Measurements from ENCODE around the gene GNL2. TPM values are rescaled to one million over a fixed set of nuclear protein-coding genes. Genes with fewer than 3 reads are reported as not detected.
A peak's percentile ranks its signal among the peaks of the same experiment; 100 is the strongest.

GNL2 gene
- total and polyA plus RNA-seq, 9 of the 15 experiments (the other 6 are each of a cell fraction or from before 2014, with no cell fraction given), result 156 to 371 (median 263) TPM

DNA sequence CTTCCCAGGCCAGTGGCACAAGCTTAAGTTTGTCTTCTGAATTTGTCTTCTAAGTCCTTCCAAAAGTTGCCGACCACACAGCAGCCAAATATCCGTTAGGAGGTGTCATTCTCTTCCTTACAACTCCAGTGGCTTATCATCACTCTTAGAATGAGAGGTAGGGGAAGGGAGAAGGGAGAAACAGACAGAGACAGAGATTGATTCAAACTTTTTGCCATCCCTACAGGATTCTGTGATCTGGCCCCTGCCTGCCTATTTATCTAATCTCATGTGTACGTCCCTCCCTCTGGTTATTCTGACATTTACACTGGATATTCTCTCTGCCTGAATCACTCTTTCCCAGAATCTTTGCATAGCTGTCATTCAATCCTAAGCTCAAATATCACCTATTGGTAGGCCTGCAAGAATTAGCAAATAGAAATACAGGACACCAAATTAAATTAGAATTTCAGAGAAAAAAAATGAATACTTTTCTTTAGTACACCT lies 488 bp upstream of the GNL2 start (continued):
- TF ChIP-seq RNF2 (IDR thresholded peaks at IDR 0.05) (no peak), GTF2E2 (tag; IDR thresholded peaks at IDR 0.05) (no peak), NR2C2 (CRISPR knock-in tag; IDR thresholded peaks at IDR 0.05) (no peak), NR2C2 (tag; IDR thresholded peaks at IDR 0.05) (0 out of 2 replicates have a peak, but pooled peaks have one; percentile 4), ZNF263 (CRISPR knock-in tag; IDR thresholded peaks at IDR 0.05; ENCODE audit: borderline replicate concordance) (no peak), NRF1 (conservative IDR thresholded peaks at IDR 0.05 in 1 of 2, IDR thresholded peaks at IDR 0.05 in 1 of 2) (peak in 1 of 2 experiments; percentile 44; a peak in 3 of 4 replicates), POLR2B (IDR thresholded peaks at IDR 0.05; ENCODE audit: low read depth, partially characterized antibody) (no peak), SMC3 (conservative IDR thresholded peaks at IDR 0.05; ENCODE audit: insufficient read depth, low read depth, low read length) (0 out of 2 replicates have a peak, but pooled peaks have one; percentile 4), RCOR1 (IDR thresholded peaks at IDR 0.05; ENCODE audit: borderline replicate concordance in 1 of 2, low read depth in 2 of 2, low read length in 2 of 2) (0 out of 4 replicates have a peak, but pooled peaks of 1 of the 2 experiments have one; percentile 2), ESRRA (IDR thresholded peaks at IDR 0.05; ENCODE audit: borderline replicate concordance, low read depth) (0 out of 2 replicates have a peak, but pooled peaks have one; percentile 3), GABPA (tag; conservative IDR thresholded peaks at IDR 0.05; ENCODE audit: low read depth) (0 out of 2 replicates have a peak, but pooled peaks have one; percentile 73)
- TF ChIP-seq, protein P1, sequence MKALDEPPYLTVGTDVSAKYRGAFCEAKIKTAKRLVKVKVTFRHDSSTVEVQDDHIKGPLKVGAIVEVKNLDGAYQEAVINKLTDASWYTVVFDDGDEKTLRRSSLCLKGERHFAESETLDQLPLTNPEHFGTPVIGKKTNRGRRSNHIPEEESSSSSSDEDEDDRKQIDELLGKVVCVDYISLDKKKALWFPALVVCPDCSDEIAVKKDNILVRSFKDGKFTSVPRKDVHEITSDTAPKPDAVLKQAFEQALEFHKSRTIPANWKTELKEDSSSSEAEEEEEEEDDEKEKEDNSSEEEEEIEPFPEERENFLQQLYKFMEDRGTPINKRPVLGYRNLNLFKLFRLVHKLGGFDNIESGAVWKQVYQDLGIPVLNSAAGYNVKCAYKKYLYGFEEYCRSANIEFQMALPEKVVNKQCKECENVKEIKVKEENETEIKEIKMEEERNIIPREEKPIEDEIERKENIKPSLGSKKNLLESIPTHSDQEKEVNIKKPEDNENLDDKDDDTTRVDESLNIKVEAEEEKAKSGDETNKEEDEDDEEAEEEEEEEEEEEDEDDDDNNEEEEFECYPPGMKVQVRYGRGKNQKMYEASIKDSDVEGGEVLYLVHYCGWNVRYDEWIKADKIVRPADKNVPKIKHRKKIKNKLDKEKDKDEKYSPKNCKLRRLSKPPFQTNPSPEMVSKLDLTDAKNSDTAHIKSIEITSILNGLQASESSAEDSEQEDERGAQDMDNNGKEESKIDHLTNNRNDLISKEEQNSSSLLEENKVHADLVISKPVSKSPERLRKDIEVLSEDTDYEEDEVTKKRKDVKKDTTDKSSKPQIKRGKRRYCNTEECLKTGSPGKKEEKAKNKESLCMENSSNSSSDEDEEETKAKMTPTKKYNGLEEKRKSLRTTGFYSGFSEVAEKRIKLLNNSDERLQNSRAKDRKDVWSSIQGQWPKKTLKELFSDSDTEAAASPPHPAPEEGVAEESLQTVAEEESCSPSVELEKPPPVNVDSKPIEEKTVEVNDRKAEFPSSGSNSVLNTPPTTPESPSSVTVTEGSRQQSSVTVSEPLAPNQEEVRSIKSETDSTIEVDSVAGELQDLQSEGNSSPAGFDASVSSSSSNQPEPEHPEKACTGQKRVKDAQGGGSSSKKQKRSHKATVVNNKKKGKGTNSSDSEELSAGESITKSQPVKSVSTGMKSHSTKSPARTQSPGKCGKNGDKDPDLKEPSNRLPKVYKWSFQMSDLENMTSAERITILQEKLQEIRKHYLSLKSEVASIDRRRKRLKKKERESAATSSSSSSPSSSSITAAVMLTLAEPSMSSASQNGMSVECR (CRISPR knock-in tag; IDR thresholded peaks at IDR 0.05), result no peak
- TF ChIP-seq, protein P2, sequence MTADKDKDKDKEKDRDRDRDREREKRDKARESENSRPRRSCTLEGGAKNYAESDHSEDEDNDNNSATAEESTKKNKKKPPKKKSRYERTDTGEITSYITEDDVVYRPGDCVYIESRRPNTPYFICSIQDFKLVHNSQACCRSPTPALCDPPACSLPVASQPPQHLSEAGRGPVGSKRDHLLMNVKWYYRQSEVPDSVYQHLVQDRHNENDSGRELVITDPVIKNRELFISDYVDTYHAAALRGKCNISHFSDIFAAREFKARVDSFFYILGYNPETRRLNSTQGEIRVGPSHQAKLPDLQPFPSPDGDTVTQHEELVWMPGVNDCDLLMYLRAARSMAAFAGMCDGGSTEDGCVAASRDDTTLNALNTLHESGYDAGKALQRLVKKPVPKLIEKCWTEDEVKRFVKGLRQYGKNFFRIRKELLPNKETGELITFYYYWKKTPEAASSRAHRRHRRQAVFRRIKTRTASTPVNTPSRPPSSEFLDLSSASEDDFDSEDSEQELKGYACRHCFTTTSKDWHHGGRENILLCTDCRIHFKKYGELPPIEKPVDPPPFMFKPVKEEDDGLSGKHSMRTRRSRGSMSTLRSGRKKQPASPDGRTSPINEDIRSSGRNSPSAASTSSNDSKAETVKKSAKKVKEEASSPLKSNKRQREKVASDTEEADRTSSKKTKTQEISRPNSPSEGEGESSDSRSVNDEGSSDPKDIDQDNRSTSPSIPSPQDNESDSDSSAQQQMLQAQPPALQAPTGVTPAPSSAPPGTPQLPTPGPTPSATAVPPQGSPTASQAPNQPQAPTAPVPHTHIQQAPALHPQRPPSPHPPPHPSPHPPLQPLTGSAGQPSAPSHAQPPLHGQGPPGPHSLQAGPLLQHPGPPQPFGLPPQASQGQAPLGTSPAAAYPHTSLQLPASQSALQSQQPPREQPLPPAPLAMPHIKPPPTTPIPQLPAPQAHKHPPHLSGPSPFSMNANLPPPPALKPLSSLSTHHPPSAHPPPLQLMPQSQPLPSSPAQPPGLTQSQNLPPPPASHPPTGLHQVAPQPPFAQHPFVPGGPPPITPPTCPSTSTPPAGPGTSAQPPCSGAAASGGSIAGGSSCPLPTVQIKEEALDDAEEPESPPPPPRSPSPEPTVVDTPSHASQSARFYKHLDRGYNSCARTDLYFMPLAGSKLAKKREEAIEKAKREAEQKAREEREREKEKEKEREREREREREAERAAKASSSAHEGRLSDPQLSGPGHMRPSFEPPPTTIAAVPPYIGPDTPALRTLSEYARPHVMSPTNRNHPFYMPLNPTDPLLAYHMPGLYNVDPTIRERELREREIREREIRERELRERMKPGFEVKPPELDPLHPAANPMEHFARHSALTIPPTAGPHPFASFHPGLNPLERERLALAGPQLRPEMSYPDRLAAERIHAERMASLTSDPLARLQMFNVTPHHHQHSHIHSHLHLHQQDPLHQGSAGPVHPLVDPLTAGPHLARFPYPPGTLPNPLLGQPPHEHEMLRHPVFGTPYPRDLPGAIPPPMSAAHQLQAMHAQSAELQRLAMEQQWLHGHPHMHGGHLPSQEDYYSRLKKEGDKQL (CRISPR knock-in tag; IDR thresholded peaks at IDR 0.05; ENCODE audit: borderline replicate concordance), result no peak
- TF ChIP-seq, protein P3, sequence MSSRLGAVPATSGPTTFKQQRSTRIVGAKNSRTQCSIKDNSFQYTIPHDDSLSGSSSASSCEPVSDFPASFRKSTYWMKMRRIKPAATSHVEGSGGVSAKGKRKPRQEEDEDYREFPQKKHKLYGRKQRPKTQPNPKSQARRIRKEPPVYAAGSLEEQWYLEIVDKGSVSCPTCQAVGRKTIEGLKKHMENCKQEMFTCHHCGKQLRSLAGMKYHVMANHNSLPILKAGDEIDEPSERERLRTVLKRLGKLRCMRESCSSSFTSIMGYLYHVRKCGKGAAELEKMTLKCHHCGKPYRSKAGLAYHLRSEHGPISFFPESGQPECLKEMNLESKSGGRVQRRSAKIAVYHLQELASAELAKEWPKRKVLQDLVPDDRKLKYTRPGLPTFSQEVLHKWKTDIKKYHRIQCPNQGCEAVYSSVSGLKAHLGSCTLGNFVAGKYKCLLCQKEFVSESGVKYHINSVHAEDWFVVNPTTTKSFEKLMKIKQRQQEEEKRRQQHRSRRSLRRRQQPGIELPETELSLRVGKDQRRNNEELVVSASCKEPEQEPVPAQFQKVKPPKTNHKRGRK (tag; IDR thresholded peaks at IDR 0.05), result 0 out of 2 replicates have a peak, but pooled peaks have one; percentile 19
- TF ChIP-seq, protein P4, sequence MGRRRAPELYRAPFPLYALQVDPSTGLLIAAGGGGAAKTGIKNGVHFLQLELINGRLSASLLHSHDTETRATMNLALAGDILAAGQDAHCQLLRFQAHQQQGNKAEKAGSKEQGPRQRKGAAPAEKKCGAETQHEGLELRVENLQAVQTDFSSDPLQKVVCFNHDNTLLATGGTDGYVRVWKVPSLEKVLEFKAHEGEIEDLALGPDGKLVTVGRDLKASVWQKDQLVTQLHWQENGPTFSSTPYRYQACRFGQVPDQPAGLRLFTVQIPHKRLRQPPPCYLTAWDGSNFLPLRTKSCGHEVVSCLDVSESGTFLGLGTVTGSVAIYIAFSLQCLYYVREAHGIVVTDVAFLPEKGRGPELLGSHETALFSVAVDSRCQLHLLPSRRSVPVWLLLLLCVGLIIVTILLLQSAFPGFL (CRISPR knock-in tag; IDR thresholded peaks at IDR 0.05), result no peak
